Right lobe of liver (tissue), 6 donors: ENCODE data around the gene WIPI1. TPM values are rescaled to one million over a fixed set of nuclear protein-coding genes. Genes with fewer than 3 reads are reported as not detected.

Experiments
- ATAC-seq, 4 donors: fragments of 200-7000 bp; cut with Tn5 transposase; one replicate each; pipeline ENCODE4 v1.9.1; 2020; ENCODE audit warnings: mild to moderate bottlenecking in 4 of 4, moderate library complexity in 4 of 4
- DNase-seq, 3 donors: peaks; one replicate each; pipeline ENCODE4 v3.0.0-alpha.2; 2020
- H3K27ac ChIP-seq, 3 donors: fragments of 200-600 bp; one replicate each; pipeline ENCODE4 v1.8.0; 2022
- H3K27me3 ChIP-seq, 2 donors: fragments of 200-600 bp; one replicate each; pipeline ENCODE4 v1.8.0; 2022
- H3K36me3 ChIP-seq, 4 donors: fragments of 200-600 bp; sonication (generic) in 1 of 4; one replicate each; pipeline versions ENCODE4 v1.5.1 to v1.8.0; 2017 to 2022; ENCODE audit warnings: control low read depth in 1 of 4
- H3K4me1 ChIP-seq, 4 donors: fragments of 200-600 bp; sonication (generic) in 1 of 4; one replicate each; pipeline versions ENCODE4 v1.5.1 to v1.8.0; 2017 to 2022; ENCODE audit warnings: control low read depth in 1 of 4
- H3K4me3 ChIP-seq, 3 donors: fragments of 200-600 bp; one replicate each; pipeline ENCODE4 v1.8.0; 2022
- H3K9me3 ChIP-seq, 4 donors: fragments of 200-600 bp; sonication (generic) in 1 of 4; one replicate each; pipeline versions ENCODE4 v1.5.1 to v1.8.0; 2017 to 2022; ENCODE audit warnings: control low read depth in 1 of 4
- POLR2A ChIP-seq: fragments of 450-650 bp; IDR thresholded peaks from one replicate; pipeline ENCODE4 v1.6.1; 2017; ENCODE audit warnings: antibody characterized with exemption, mild to moderate bottlenecking
- WGBS: methylation state at CpG from one replicate; pipeline ENCODE4 v1.1.6; 2018; ENCODE audit warnings: low coverage, low lambda C conversion rate; ENCODE audit not compliant: insufficient coverage; ENCODE audit errors: missing lambda C conversion rate; 5-methylcytosine and 5-hydroxymethylcytosine counted together
- intact Hi-C, 2 donors: fragments of 100-400 bp; cut with DNase I; formaldehyde crosslinking; loops; one replicate each; pipeline versions ENCODE4 v1.11.2 to v1.14.1; 2022
- total RNA-seq, 6 experiments: library from RNA; depleted of rRNA in 2 of 6; stranded (reverse); fragments of >200 nt in 2 of 6; fragmentation: NEBNext Ultra II Directional in 3 of 6; extraction: Animal tissue kit (Norgen Biotek cat#: 25700) in 3 of 6; gene quantifications; one replicate each; pipeline versions ENCODE4 v1.1.0 to v1.2.4, GENCODE V29; 2016 to 2023
- TF ChIP-seq, protein P1 (sequence below), 4 donors: fragments of 200-600 bp in 3 of 4; fragments of 450-650 bp in 1 of 4; IDR thresholded peaks; one replicate each; pipeline versions ENCODE4 v1.5.1 to v1.8.0; 2016 to 2022; ENCODE audit warnings: antibody characterized with exemption in 4 of 4, mild to moderate bottlenecking in 2 of 4
- donor health status: DM: no; HTN: yes; CAD: no.
- donor health status: DM: no; HTN: no; CAD: no.
- donor health status: DM: no; HTN: no; CAD: no.
- donor health status: DM: no; HTN: yes; CAD: no.
- donor health status: DM: no; HTN: yes; CAD: no.

WIPI1 gene
- total RNA-seq, 6 experiments from 2014 or later, result 18.0 to 23.8 (median 19.9) TPM

DNA sequence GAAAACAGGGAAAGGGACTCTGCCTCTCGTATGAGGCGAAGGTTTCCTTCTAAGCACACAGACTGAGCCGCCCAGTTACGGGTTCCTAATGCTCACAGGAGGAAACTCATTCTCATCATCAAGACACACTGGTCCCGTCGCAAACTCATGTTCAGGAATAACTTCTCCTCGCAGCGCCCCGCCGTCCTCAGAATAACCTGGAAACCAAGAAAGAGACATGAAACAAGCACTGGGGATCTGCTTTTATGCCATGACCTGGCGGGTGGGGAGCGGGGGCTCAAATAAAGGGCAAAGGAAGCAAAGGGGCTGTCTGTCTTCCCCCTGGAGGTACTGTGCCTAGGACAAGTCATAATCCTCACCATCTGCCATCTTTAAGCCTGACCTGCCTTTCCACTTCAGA is 31.3 kb downstream of the WIPI1 start:
- 74% methylated on average over 3 of the region's 12 CpGs for WGBS

DNA sequence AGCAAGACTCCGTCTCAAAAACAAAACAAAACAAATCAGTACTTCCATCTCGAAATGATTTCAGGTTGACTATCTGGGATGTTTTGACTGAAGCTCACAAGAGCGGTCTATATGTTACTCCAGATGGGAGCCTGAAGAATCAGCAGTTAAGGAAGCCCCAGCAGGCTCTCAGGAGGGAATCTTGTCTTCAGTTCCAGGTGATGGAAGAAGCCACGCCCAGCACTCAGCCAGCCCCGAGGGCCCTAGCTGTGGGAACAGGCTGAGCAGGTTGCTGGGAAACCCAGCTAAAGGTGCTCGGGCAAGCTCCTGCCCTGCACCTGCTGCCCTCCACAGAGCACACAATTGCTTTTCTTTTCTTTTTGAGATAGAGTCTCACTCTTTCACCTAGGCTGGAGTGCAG is 32.4 kb downstream of the WIPI1 start:
- ATAC-seq (no peak), DNase-seq (no peak)
- Histone ChIP-seq H3K4me1 (peaks cover 0 to 9% (median 4%) of the 10 kb centered on the region in 4 donors), H3K4me3 (no peak overlapping the region), H3K9me3 (no peaks in the 10 kb centered on the region), H3K36me3 (peaks cover 0 to 25% (median 4%) of the 10 kb centered on the region in 4 donors), H3K27ac (no peak overlapping the region), H3K27me3 (no peaks in the 10 kb centered on the region)
- WGBS, result 89% methylated on average over 3 of the region's 6 CpGs
- TF ChIP-seq POLR2A, result no peak
- TF ChIP-seq, protein P1, sequence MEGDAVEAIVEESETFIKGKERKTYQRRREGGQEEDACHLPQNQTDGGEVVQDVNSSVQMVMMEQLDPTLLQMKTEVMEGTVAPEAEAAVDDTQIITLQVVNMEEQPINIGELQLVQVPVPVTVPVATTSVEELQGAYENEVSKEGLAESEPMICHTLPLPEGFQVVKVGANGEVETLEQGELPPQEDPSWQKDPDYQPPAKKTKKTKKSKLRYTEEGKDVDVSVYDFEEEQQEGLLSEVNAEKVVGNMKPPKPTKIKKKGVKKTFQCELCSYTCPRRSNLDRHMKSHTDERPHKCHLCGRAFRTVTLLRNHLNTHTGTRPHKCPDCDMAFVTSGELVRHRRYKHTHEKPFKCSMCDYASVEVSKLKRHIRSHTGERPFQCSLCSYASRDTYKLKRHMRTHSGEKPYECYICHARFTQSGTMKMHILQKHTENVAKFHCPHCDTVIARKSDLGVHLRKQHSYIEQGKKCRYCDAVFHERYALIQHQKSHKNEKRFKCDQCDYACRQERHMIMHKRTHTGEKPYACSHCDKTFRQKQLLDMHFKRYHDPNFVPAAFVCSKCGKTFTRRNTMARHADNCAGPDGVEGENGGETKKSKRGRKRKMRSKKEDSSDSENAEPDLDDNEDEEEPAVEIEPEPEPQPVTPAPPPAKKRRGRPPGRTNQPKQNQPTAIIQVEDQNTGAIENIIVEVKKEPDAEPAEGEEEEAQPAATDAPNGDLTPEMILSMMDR (IDR thresholded peaks at IDR 0.05), result no peak
- intact Hi-C loops, result no loop called here

More for the DNA sequence above, 31.3 kb downstream of the WIPI1 start:
- Histone ChIP-seq H3K27me3 (no peaks in the 10 kb centered on the region), H3K4me3 (no peak overlapping the region), H3K36me3 (peaks cover 0 to 35% (median 4%) of the 10 kb centered on the region in 4 donors), H3K27ac (no peak overlapping the region), H3K4me1 (peaks cover 0 to 9% (median 4%) of the 10 kb centered on the region in 4 donors), H3K9me3 (no peaks in the 10 kb centered on the region)
- intact Hi-C loops, result no loop called here
- no peak for ATAC-seq
- TF ChIP-seq, protein P1 (IDR thresholded peaks at IDR 0.05), result no peak
- no peak for TF ChIP-seq POLR2A
- no peak for DNase-seq

DNA sequence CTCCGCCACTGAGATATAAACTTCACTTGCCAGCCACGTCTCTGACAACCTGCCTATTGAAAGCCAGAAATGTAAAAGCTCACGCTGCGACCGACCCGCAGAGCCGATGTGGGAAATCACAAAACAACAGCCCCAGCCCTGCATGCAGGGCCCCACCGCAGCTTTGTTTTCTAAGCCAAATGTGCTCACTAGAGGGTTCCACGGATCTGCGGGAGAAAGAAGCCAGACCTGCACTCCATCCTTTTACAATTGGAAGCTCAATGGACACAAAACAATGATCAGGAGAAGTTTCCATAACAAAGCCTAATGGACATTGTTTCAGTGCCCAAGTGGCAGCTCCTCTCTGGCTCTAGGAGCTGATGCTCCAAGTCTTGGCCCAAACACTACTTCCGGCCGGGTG is 33.1 kb downstream of the WIPI1 start:
- peaks cover 0 to 23% (median 4%) of the 10 kb centered on the region in 4 donors for H3K36me3 ChIP-seq
- intact Hi-C loops, result no loop called here

DNA sequence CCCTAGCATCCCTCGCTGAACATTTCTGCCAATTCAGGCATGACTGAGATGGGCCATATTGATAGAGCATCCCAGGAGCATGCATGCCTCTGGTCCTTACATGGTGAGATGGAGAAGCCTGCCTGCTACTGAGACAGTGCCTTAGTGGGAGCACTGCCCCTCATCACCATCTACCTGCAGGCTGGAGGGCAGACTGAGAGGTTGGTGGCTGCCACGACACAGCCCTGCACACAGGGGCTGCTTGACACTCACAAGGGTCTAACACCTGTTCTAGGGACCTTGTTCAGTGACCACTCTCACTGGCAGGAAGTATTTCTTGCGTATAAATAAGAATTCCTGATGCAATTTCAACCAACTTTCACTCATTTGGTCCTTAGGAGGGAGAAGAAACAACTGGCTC is 34.0 kb downstream of the WIPI1 start:
- 93% methylated on average over 2 of the region's 3 CpGs for WGBS
- H3K9me3 ChIP-seq, result no peaks in the 10 kb centered on the region
- H3K4me1 ChIP-seq, result peaks cover 0 to 2% (median under 1%) of the 10 kb centered on the region in 4 donors
- TF ChIP-seq, protein P1 (IDR thresholded peaks at IDR 0.05), result no peak
- TF ChIP-seq POLR2A, result no peak
- no peak overlapping the region for H3K27ac ChIP-seq
- H3K36me3 ChIP-seq, result peaks cover 0 to 18% (median 4%) of the 10 kb centered on the region in 4 donors
- no peak for DNase-seq
- peak in 1 of 4 donors; percentile 18 for ATAC-seq
- intact Hi-C loops, result no loop called here
- H3K4me3 ChIP-seq, result no peak overlapping the region
- no peaks in the 10 kb centered on the region for H3K27me3 ChIP-seq

More for the DNA sequence above, 33.1 kb downstream of the WIPI1 start:
- Histone ChIP-seq H3K27ac (no peak overlapping the region), H3K27me3 (no peaks in the 10 kb centered on the region), H3K9me3 (no peaks in the 10 kb centered on the region), H3K4me1 (peaks cover 0 to 9% (median 4%) of the 10 kb centered on the region in 4 donors), H3K4me3 (no peak overlapping the region)
- no peak for DNase-seq
- WGBS, result 96% methylated on average over 11 of the region's 12 CpGs
- ATAC-seq, result no peak
- TF ChIP-seq, protein P1 (IDR thresholded peaks at IDR 0.05), result no peak

DNA sequence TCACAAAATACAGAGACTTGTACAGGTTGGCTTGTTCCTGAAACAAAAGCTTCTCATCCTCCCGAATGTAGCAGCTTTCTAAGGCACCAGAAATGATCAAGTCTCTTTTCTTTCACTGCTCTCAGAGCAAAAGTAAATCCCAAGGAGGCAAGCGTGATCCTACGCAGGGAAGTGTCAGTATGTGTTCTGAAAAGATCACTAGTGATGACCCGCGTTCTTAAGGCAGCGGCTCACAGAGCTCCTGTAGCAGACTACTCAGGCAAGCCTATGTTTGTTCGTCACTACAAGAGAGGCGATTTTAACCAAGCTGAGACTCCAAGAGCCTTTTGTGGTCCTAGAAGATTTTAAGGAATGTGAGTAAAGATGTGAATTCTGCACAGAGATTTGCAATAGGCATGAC is 34.5 kb downstream of the WIPI1 start:
- TF ChIP-seq, protein P1 (IDR thresholded peaks at IDR 0.05), result no peak
- no peak for TF ChIP-seq POLR2A
- ATAC-seq, result no peak
- H3K4me3 ChIP-seq, result no peak overlapping the region
- H3K4me1 ChIP-seq, result no peaks in the 10 kb centered on the region
- WGBS, result 94% methylated on average over 8 of the region's 8 CpGs
- H3K9me3 ChIP-seq, result no peaks in the 10 kb centered on the region
- H3K36me3 ChIP-seq, result peaks cover 0 to 14% (median 3%) of the 10 kb centered on the region in 4 donors
- intact Hi-C loops, result no loop called here
- H3K27me3 ChIP-seq, result no peaks in the 10 kb centered on the region
- H3K27ac ChIP-seq, result no peak overlapping the region
- no peak for DNase-seq
